ENCODE measurements around the gene NTN4. TPM values are rescaled to one million over a fixed set of nuclear protein-coding genes. Genes with fewer than 3 reads are reported as not detected.

Gene NTN4
- total RNA-seq, 4 donors from 2014 or later: 30.8 to 50.6 (median 32.2) TPM

GRCh38 chr12:95796225-95796981 lies 5.8 kb upstream of the NTN4 start:
- Histone ChIP-seq H3K36me3 (no peaks in the 10 kb centered on the region), H3K4me1 (peaks cover 0 to 7% (median 0%) of the 10 kb centered on the region in 4 donors), H3K4me3 (no peak overlapping the region), H3K27ac (no peak overlapping the region), H3K9me3 (no peaks in the 10 kb centered on the region), H3K27me3 (no peaks in the 10 kb centered on the region)
- WGBS, 2 donors: 88 to 90% methylated on average over 4 of the region's 4 CpGs
- no peak for DNase-seq (ENCODE audit: low spot score in 2 of 2)
- no peak for TF ChIP-seq POLR2A (IDR thresholded peaks at IDR 0.05)
- TF ChIP-seq, protein P1, sequence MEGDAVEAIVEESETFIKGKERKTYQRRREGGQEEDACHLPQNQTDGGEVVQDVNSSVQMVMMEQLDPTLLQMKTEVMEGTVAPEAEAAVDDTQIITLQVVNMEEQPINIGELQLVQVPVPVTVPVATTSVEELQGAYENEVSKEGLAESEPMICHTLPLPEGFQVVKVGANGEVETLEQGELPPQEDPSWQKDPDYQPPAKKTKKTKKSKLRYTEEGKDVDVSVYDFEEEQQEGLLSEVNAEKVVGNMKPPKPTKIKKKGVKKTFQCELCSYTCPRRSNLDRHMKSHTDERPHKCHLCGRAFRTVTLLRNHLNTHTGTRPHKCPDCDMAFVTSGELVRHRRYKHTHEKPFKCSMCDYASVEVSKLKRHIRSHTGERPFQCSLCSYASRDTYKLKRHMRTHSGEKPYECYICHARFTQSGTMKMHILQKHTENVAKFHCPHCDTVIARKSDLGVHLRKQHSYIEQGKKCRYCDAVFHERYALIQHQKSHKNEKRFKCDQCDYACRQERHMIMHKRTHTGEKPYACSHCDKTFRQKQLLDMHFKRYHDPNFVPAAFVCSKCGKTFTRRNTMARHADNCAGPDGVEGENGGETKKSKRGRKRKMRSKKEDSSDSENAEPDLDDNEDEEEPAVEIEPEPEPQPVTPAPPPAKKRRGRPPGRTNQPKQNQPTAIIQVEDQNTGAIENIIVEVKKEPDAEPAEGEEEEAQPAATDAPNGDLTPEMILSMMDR (IDR thresholded peaks at IDR 0.05): no peak
- TF ChIP-seq EP300 (IDR thresholded peaks at IDR 0.05): no peak

GRCh38 chr12:95790917-95791849 lies 619 bp upstream of the NTN4 start:
- no peaks in the 10 kb centered on the region for H3K36me3 ChIP-seq
- TF ChIP-seq, protein P1 (IDR thresholded peaks at IDR 0.05): no peak
- TF ChIP-seq EP300 (IDR thresholded peaks at IDR 0.05) (peak in 1 of 2 donors; percentile 30), POLR2A (IDR thresholded peaks at IDR 0.05) (peak in 1 of 2 donors; percentile 23)
- H3K27me3 ChIP-seq: no peaks in the 10 kb centered on the region
- WGBS, 2 donors: 2% methylated on average over 33 to 46 of the region's 49 CpGs
- DNase-seq (ENCODE audit: low spot score in 2 of 2): peak in 1 of 2 donors; percentile 44
- H3K9me3 ChIP-seq: no peaks in the 10 kb centered on the region
- peak overlapping the region; percentile 56 to 82 (median 70) for H3K4me3 ChIP-seq
- H3K27ac ChIP-seq: peak overlapping the region; percentile 66 to 91 (median 70)
- H3K4me1 ChIP-seq: peaks cover 0 to 41% (median 8%) of the 10 kb centered on the region in 4 donors

DNA sequence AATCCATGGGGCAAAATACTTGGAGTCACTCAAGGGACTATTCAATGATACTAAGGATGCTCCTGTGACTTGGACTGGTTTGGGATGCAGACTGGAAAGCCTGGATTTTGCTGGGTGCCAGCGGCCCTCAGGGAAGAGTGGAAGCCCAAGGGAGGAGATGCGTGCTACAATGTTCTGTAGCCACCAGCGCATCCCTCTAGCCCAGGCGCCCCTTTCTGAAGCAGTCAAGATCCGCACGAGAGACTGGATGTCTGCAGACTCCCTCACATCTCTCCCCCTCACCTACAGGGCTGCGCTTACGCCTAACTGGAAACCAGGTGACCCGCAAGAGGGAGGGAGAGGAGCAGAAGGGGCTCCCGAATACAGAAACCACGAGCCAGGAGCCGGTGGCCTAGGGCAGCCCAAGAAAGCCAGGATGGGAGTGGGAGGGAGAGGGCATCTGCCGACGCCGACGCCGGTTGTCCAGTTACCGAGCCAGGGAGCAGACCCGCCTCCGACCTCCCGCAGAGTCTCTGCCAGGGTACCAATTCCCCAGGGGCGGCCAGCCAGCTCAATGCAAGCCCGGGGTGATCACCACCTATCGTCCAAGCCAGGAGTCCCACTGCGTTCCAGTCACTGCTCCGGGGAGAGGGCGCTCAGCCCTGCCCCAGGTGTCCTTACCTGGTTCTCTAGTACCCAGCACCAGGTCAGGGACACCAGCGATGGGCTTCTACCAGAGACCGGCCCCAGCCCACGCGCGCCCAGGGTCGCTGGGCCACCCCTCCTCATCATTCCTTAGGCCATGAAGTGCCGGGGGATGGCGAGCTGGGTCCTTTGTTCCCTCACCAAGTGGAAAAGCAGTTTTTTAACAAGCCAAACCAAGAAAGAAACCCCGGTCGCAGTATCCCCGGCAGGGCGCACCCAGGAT lies 1.2 kb downstream of the NTN4 start:
- peaks cover 0 to 50% (median 8%) of the 10 kb centered on the region in 4 donors for H3K4me1 ChIP-seq
- peak overlapping the region; percentile 56 to 82 (median 70) for H3K4me3 ChIP-seq
- H3K27me3 ChIP-seq: no peaks in the 10 kb centered on the region
- H3K27ac ChIP-seq: peak overlapping the region; percentile 69 to 91 (median 74)
- TF ChIP-seq, protein P1 (IDR thresholded peaks at IDR 0.05): peak in 1 of 5 experiments; percentile 5
- no peak for TF ChIP-seq POLR2A (IDR thresholded peaks at IDR 0.05)
- WGBS, 2 donors: 12% methylated on average over 34 to 38 of the region's 39 CpGs
- H3K36me3 ChIP-seq: no peaks in the 10 kb centered on the region
- H3K9me3 ChIP-seq: no peaks in the 10 kb centered on the region
- DNase-seq (ENCODE audit: low spot score in 2 of 2): no peak

- H3K27me3 ChIP-seq: no peaks in the 10 kb centered on the region
- WGBS, 2 donors: 48 to 57% methylated on average over 1 of the region's 1 CpG
- TF ChIP-seq POLR2A (IDR thresholded peaks at IDR 0.05) (no peak), EP300 (IDR thresholded peaks at IDR 0.05) (no peak)
- TF ChIP-seq, protein P1 (IDR thresholded peaks at IDR 0.05): no peak
- peak overlapping the region in 1 of 4 donors; percentile 82 for H3K4me3 ChIP-seq
- H3K4me1 ChIP-seq: peaks cover 0 to 48% (median 8%) of the 10 kb centered on the region in 4 donors
- peak overlapping the region in 1 of 4 donors; percentile 91 for H3K27ac ChIP-seq
- H3K36me3 ChIP-seq: no peaks in the 10 kb centered on the region
- DNase-seq (ENCODE audit: low spot score in 2 of 2): no peak
- H3K9me3 ChIP-seq: no peaks in the 10 kb centered on the region
These were observed 1.9 kb downstream of the NTN4 start for GRCh38 chr12:95788637-95789036.
